T-cell (primary cell): ENCODE measurements around the gene DMXL1. TPM values are rescaled to one million over a fixed set of nuclear protein-coding genes. Genes with fewer than 3 reads are reported as not detected.
A peak's percentile ranks its signal among the peaks of the same experiment; 100 is the strongest.

Experiments used
- ATAC-seq, 4 experiments: fragments of 200-7000 bp in 3 of 4; fragments of 150-1000 bp in 1 of 4; cut with Tn5 transposase; replicated peaks in 1 of 4; 1 replicate in 3 of 4; 2 replicates in 1 of 4; pipeline ENCODE4 v1.10.0; 2021; ENCODE audit warnings: moderate library complexity in 3 of 4, mild to moderate bottlenecking in 2 of 4, moderate number of reproducible peaks in 1 of 4
- CTCF ChIA-PET, 2 donors: fragments of 300-600 bp; sonication (Branson Sonifier 250); formaldehyde crosslinking; loops; one replicate each; lab custom pipeline; 2022; ENCODE audit warnings: antibody characterized with exemption in 2 of 2; lab: Charles Lee
- POLR2A ChIA-PET, 2 donors: fragments of 300-600 bp; sonication (Branson Sonifier 250); formaldehyde crosslinking; loops; one replicate each; lab custom pipeline; 2022; ENCODE audit warnings: antibody characterized with exemption in 2 of 2; lab: Charles Lee
- DNase-seq, 35 experiments: peaks; one replicate each; pipeline versions ENCODE4 v3.0.0 to v3.0.0-alpha.2; 2013 to 2023
- H3K27ac ChIP-seq: one replicate; pipeline ENCODE4 v1.5.1; 2013; ENCODE audit warnings: low read length
- H3K27me3 ChIP-seq, 2 experiments: replicated peaks in 1 of 2; 1 replicate in 1 of 2; 2 replicates in 1 of 2; pipeline versions ENCODE4 v1.6.1 to v1.7.0; 2013; ENCODE audit warnings: low read length in 1 of 2, mixed read lengths in 1 of 2; ENCODE audit not compliant: control insufficient read depth in 2 of 2, insufficient read depth in 2 of 2; ENCODE audit errors: extremely low read depth in 1 of 2
- H3K36me3 ChIP-seq, 2 donors: 1 replicate in 1 of 2; 2 replicates in 1 of 2; pipeline versions ENCODE4 v1.6.1 to v1.7.0; 2013; ENCODE audit warnings: low read length in 1 of 2; ENCODE audit not compliant: control insufficient read depth in 2 of 2, insufficient read depth in 1 of 2; ENCODE audit errors: extremely low read depth in 1 of 2
- H3K4me1 ChIP-seq, 2 experiments: 1 replicate in 1 of 2; 2 replicates in 1 of 2; pipeline versions ENCODE4 v1.6.1 to v1.7.0; 2013; ENCODE audit warnings: low read length in 2 of 2, mixed read lengths in 1 of 2; ENCODE audit not compliant: insufficient read depth in 2 of 2, control insufficient read depth in 1 of 2; ENCODE audit errors: extremely low read depth in 1 of 2
- H3K4me3 ChIP-seq, 2 donors: 1 replicate in 1 of 2; 2 replicates in 1 of 2; pipeline versions ENCODE4 v1.5.1 to v1.7.0; 2013; ENCODE audit warnings: mild to moderate bottlenecking in 2 of 2, low read length in 1 of 2, moderate library complexity in 1 of 2; ENCODE audit not compliant: control insufficient read depth in 1 of 2; ENCODE audit errors: extremely low read depth in 1 of 2
- H3K9me3 ChIP-seq: 2 replicates; pipeline ENCODE4 v1.7.0; 2013
- H3K27ac Mint-ChIP-seq, 2 donors: one replicate each; pipeline ENCODE4 v1.8.0; 2020 to 2021; ENCODE audit warnings: mild to moderate bottlenecking in 2 of 2, mixed read lengths in 2 of 2
- H3K27me3 Mint-ChIP-seq, 2 donors: one replicate each; pipeline ENCODE4 v1.8.0; 2021 to 2022; ENCODE audit warnings: mixed read lengths in 2 of 2
- H3K36me3 Mint-ChIP-seq: one replicate; pipeline ENCODE4 v1.8.0; 2021; ENCODE audit warnings: mixed read lengths
- H3K4me1 Mint-ChIP-seq, 3 donors: one replicate each; pipeline ENCODE4 v1.8.0; 2020 to 2022; ENCODE audit warnings: mixed read lengths in 3 of 3, mild to moderate bottlenecking in 1 of 3
- H3K4me3 Mint-ChIP-seq, 3 donors: one replicate each; pipeline ENCODE4 v1.8.0; 2020 to 2022; ENCODE audit warnings: mild to moderate bottlenecking in 3 of 3, mixed read lengths in 3 of 3, moderate library complexity in 3 of 3
- H3K9me3 Mint-ChIP-seq, 3 donors: one replicate each; pipeline ENCODE4 v1.8.0; 2020 to 2022; ENCODE audit warnings: mixed read lengths in 3 of 3
- WGBS: methylation state at CpG from one replicate; pipeline ENCODE4 v1.1.5; 2013; ENCODE audit warnings: missing lambda C conversion rate; ENCODE audit not compliant: insufficient coverage; 5-methylcytosine and 5-hydroxymethylcytosine counted together
- total RNA-seq, 35 experiments: library from RNA in 6 of 35; stranded (reverse) in 6 of 35; fragments of 120-200 nt in 1 of 35; gene quantifications; one replicate each; pipeline versions ENCODE4 v1.2.1 to v1.2.4 and lab custom pipeline; 2013 to 2026

The DMXL1 gene
- total RNA-seq, 5 donors from 2014 or later (not counting 1 experiment from before 2014, with no cell fraction given): 25.8 to 37.2 (median 28.2) TPM

DNA sequence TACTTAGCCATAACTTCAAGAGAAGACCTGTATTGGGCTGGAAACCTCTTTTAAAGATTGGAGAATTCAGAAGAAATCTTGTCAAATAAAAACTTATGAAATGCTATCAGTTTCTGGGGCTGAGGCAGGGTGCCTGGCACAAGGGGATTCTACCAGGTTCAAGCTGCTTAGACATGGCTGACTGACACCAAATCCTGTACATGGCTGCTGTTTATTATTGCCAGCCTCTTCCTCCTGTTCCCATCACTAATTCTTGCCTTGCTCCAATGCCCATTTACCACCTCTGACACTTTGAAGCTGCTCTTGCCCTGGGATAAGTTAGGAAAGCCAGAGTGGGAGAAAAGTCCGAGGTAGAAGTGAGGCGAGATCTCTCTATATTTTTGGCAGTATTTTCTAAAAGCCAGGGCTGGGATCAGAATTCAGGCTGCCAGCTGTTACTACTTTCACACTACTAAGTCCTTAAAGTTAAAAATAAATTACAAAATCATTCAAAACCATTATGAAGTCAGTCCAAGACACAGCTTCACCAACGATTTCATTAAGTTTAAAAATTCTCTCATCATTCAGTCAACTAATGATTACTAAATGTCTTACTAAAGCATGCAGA, 218.7 kb downstream of the DMXL1 start:
- peak overlapping the region; percentile 75 to 100 (median 78) for H3K4me3 Mint-ChIP-seq
- no peak for DNase-seq
- Histone ChIP-seq H3K36me3 (peaks cover 0 to 6% of the 10 kb centered on the region in 2 donors), H3K4me1 (peaks cover 46 to 83% of the 10 kb centered on the region in 2 experiments), H3K27ac (peak overlapping the region; percentile 92), H3K27me3 (no peaks in the 10 kb centered on the region), H3K4me3 (peak overlapping the region; percentile 15 to 59), H3K9me3 (no peaks in the 10 kb centered on the region)
- ChIA-PET CTCF (interaction anchor here (0.6 to 3.9 kb wide), 10 partner anchors 9 to 219 kb away, joined by 3 to 22 read pairs (median 3); partner anchors contain the start of gene DMXL1 (in 1 of the 2)), POLR2A (interaction anchor here (1.0 to 1.2 kb wide), 4 partner anchors 11 to 53 kb away, joined by 3 to 5 read pairs (median 3); no protein-coding TSS in a partner anchor)
- H3K9me3 Mint-ChIP-seq: peaks cover 0 to 6% (median 4%) of the 10 kb centered on the region in 3 donors
- H3K36me3 Mint-ChIP-seq: peaks cover 27% of the 10 kb centered on the region
- no CpG with 5 or more reads among the region's 3 CpGs for WGBS
- H3K4me1 Mint-ChIP-seq: peaks cover 88 to 94% (median 93%) of the 10 kb centered on the region in 3 donors
- no peaks in the 10 kb centered on the region for H3K27me3 Mint-ChIP-seq
- peak overlapping the region; percentile 94 to 96 for H3K27ac Mint-ChIP-seq
- ATAC-seq: no peak

DNA sequence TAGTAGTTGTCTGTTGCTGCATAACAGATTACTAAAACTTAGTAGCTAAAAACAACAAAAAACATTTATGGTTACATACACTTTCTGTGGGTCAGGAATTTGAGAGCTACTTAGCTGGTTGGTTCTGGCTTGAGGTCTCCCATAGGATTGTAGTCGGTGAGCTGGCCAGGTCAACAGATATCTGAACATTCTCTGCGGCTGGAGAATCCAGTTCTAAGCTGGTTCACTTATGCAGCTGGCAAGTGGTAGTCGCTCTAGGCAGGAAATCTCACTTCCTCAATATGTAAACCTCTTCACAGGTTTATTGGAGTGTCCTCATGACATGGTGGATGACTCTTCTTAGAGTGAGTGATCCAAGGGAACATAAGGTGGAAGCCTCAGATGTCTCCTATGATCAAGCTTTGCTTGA, 219.3 kb downstream of the DMXL1 start:
- peaks cover 82 to 90% (median 87%) of the 10 kb centered on the region in 3 donors for H3K4me1 Mint-ChIP-seq
- ATAC-seq (peak; percentile 43 to 56 (median 50)), DNase-seq (peak in 1 of 35 experiments; percentile 58)
- H3K27me3 ChIP-seq: no peaks in the 10 kb centered on the region
- WGBS: no CpG with 5 or more reads among the region's 3 CpGs
- POLR2A ChIA-PET: interaction anchor here (0.6 to 1.3 kb wide), 8 partner anchors 10 to 201 kb away, joined by 3 to 6 read pairs (median 3); no protein-coding TSS in a partner anchor
- peaks cover 0 to 3% of the 10 kb centered on the region in 2 donors for H3K36me3 ChIP-seq
- peak overlapping the region; percentile 92 for H3K27ac ChIP-seq
- H3K9me3 ChIP-seq: no peaks in the 10 kb centered on the region
- H3K4me3 ChIP-seq: peak overlapping the region; percentile 15 to 40
- peaks cover 27% of the 10 kb centered on the region for H3K36me3 Mint-ChIP-seq
- CTCF ChIA-PET: interaction anchor here (0.6 to 3.9 kb wide), 13 partner anchors 9 to 121 kb away, joined by 3 to 22 read pairs (median 3); no protein-coding TSS in a partner anchor
- H3K4me3 Mint-ChIP-seq: peak overlapping the region; percentile 75 to 100 (median 78)
- H3K27me3 Mint-ChIP-seq: no peaks in the 10 kb centered on the region
- H3K9me3 Mint-ChIP-seq: peaks cover 0 to 6% (median 4%) of the 10 kb centered on the region in 3 donors
- H3K4me1 ChIP-seq: peaks cover 40 to 77% of the 10 kb centered on the region in 2 experiments
- H3K27ac Mint-ChIP-seq: peak overlapping the region; percentile 94 to 96

DNA sequence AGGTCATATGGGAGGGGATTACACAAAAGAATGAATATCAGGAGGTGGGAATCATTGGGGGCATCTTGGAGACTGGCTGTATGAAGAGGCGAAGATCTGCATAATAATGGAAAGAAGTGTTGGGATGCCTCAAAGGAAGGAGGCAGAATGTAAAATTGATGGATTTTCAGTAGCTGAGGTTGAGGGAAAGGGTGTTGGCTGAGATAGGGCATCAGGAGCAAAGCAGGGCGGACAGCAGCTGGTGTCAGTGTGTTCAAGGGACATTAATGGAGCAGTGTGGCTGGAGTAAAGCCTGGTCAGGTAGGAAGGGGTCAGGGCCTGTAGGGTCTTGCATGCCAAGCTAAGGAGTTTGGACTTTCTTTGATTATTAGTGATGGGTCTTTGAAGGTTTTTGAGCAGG, 219.7 kb downstream of the DMXL1 start:
- Histone ChIP-seq H3K36me3 (peaks cover 0 to 3% of the 10 kb centered on the region in 2 donors), H3K4me3 (no peak overlapping the region), H3K4me1 (peaks cover 37 to 72% of the 10 kb centered on the region in 2 experiments), H3K9me3 (no peaks in the 10 kb centered on the region), H3K27ac (peak overlapping the region; percentile 92), H3K27me3 (no peaks in the 10 kb centered on the region)
- 96% methylated on average over 2 of the region's 2 CpGs for WGBS
- Mint-ChIP-seq H3K36me3 (peaks cover 27% of the 10 kb centered on the region), H3K27me3 (no peaks in the 10 kb centered on the region), H3K4me1 (peaks cover 77 to 85% (median 83%) of the 10 kb centered on the region in 3 donors), H3K4me3 (peak overlapping the region; percentile 75 to 100 (median 78)), H3K27ac (peak overlapping the region; percentile 94 to 96), H3K9me3 (peaks cover 0 to 6% (median 4%) of the 10 kb centered on the region in 3 donors)
- DNase-seq (no peak), ATAC-seq (no peak)
- CTCF ChIA-PET: interaction anchor here (0.6 to 3.9 kb wide), 14 partner anchors 9 to 121 kb away, joined by 3 to 22 read pairs (median 3); no protein-coding TSS in a partner anchor
- POLR2A ChIA-PET: interaction anchor here (0.6 to 1.3 kb wide), 9 partner anchors 10 to 201 kb away, joined by 3 to 7 read pairs (median 3); no protein-coding TSS in a partner anchor

DNA sequence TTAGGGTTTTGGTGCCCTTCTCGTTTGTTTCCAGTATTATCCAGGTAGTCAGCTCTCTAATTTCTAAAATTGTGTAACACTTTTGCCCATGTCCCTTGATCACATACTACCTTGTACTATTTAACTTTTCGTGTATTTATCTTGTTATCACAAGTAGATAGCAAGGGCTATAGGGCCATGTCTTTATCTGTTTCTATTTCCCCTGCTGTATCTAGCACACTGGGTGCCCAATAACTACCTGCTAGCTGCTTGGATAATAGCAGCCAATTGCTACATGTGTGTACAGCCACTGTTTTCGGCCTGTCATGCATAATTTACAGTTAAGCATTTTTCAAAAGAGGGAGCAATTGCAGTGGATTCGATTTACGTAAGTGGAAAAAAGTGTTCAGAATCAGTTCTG, 220.2 kb downstream of the DMXL1 start:
- H3K36me3 Mint-ChIP-seq: peaks cover 27% of the 10 kb centered on the region
- H3K27ac Mint-ChIP-seq: peak overlapping the region; percentile 94 to 96
- H3K27me3 Mint-ChIP-seq: no peaks in the 10 kb centered on the region
- no peaks in the 10 kb centered on the region for H3K27me3 ChIP-seq
- H3K4me3 Mint-ChIP-seq: peak overlapping the region in 2 of 3 donors; percentile 78 to 100
- no peak for DNase-seq
- ChIA-PET POLR2A (interaction anchor here in 1 of 2 donors (0.6 to 1.3 kb wide), 3 partner anchors 10 to 202 kb away, joined by 3 to 7 read pairs (median 6); no protein-coding TSS in a partner anchor), CTCF (interaction anchor here (0.9 to 3.9 kb wide), 9 partner anchors 9 to 66 kb away, joined by 3 to 22 read pairs (median 3); no protein-coding TSS in a partner anchor)
- peak overlapping the region; percentile 92 for H3K27ac ChIP-seq
- H3K9me3 Mint-ChIP-seq: peaks cover 0 to 6% (median 4%) of the 10 kb centered on the region in 3 donors
- no peak for ATAC-seq
- no peaks in the 10 kb centered on the region for H3K9me3 ChIP-seq
- no peak overlapping the region for H3K4me3 ChIP-seq
- peaks cover 0 to 3% of the 10 kb centered on the region in 2 donors for H3K36me3 ChIP-seq
- peaks cover 73 to 81% (median 79%) of the 10 kb centered on the region in 3 donors for H3K4me1 Mint-ChIP-seq
- H3K4me1 ChIP-seq: peaks cover 36 to 68% of the 10 kb centered on the region in 2 experiments
- WGBS: 100% methylated on average over 2 of the region's 5 CpGs

DNA sequence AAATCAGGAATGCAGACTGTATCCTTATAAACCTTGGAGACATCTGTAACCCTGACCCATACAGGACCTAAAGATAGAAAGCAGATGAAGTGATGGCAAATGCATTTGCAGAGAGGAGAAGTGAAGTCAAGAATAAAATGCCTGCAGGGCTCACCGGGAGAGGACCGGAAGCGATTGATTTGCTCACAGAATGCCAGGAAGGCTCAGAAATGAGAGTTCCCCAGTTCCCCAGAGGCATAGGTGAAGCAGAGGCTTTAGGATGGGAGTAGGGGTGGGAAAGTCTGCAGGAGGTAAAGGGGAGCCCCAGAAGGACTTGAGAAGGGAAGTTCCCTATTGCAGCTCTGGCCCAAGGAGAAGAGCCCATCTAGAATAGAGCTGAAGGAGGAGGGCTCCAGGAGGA, 221.0 kb downstream of the DMXL1 start:
- H3K4me3 ChIP-seq: no peak overlapping the region
- Mint-ChIP-seq H3K9me3 (peaks cover 0 to 6% (median 4%) of the 10 kb centered on the region in 3 donors), H3K4me1 (peaks cover 65 to 76% (median 73%) of the 10 kb centered on the region in 3 donors), H3K27ac (peak overlapping the region; percentile 92 to 93), H3K4me3 (peak overlapping the region; percentile 38 to 100 (median 40)), H3K27me3 (no peaks in the 10 kb centered on the region), H3K36me3 (peaks cover 27% of the 10 kb centered on the region)
- H3K4me1 ChIP-seq: peaks cover 28 to 60% of the 10 kb centered on the region in 2 experiments
- CTCF ChIA-PET: interaction anchor here in 1 of 2 donors (1.0 to 1.2 kb wide), 3 partner anchors 8 to 65 kb away, joined by 3 to 4 read pairs (median 3); no protein-coding TSS in a partner anchor
- peak overlapping the region; percentile 1 for H3K27ac ChIP-seq
- WGBS: 67% methylated on average over 2 of the region's 3 CpGs
- POLR2A ChIA-PET: interaction anchor here in 1 of 2 donors (0.6 kb wide), 1 partner anchor 121 kb away, joined by 3 read pairs; no protein-coding TSS in a partner anchor
- peaks cover 0 to 3% of the 10 kb centered on the region in 2 donors for H3K36me3 ChIP-seq
- DNase-seq: no peak
- H3K9me3 ChIP-seq: no peaks in the 10 kb centered on the region
- H3K27me3 ChIP-seq: no peaks in the 10 kb centered on the region
- ATAC-seq: no peak
